ENCODE measurements around the gene MAML3. TPM values are rescaled to one million over a fixed set of nuclear protein-coding genes. Genes with fewer than 3 reads are reported as not detected.

Gene MAML3
- total RNA-seq, 4 donors from 2014 or later: 21.2 to 28.4 (median 22.1) TPM

DNA sequence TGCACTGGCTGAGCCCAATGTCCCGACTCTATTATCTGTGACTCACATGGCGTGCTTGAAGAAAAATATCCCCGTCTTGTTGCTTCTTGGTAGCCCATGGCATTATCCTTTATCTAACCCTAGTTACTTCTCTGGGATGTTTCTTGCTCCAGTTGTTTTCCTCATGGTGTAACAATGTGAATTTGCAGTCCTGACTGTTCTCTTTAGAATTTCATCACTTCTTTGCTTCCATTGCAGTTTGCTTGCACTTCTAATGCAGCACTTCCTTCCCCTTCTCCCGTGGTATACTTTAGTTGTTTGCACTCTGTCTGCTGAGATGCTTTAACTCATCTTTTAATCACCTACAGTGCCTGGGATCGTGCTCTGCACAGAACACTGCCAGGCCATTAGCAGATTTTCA, 126.9 kb downstream of the MAML3 start:
- no peak overlapping the region for H3K4me3 ChIP-seq (ENCODE audit: low read depth, poor library complexity, severe bottlenecking)
- intact Hi-C loops (cut with DNase I; ENCODE audit: low total_unique reads): no loop called here
- 79 to 83% methylated on average over 5 of the region's 5 CpGs for WGBS, 2 donors
- DNase-seq (ENCODE audit: low spot score in 2 of 2): no peak
- no peak for TF ChIP-seq POLR2A (IDR thresholded peaks at IDR 0.05)
- TF ChIP-seq, protein P1, sequence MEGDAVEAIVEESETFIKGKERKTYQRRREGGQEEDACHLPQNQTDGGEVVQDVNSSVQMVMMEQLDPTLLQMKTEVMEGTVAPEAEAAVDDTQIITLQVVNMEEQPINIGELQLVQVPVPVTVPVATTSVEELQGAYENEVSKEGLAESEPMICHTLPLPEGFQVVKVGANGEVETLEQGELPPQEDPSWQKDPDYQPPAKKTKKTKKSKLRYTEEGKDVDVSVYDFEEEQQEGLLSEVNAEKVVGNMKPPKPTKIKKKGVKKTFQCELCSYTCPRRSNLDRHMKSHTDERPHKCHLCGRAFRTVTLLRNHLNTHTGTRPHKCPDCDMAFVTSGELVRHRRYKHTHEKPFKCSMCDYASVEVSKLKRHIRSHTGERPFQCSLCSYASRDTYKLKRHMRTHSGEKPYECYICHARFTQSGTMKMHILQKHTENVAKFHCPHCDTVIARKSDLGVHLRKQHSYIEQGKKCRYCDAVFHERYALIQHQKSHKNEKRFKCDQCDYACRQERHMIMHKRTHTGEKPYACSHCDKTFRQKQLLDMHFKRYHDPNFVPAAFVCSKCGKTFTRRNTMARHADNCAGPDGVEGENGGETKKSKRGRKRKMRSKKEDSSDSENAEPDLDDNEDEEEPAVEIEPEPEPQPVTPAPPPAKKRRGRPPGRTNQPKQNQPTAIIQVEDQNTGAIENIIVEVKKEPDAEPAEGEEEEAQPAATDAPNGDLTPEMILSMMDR (IDR thresholded peaks at IDR 0.05): no peak

- no peak for TF ChIP-seq POLR2A (IDR thresholded peaks at IDR 0.05)
- TF ChIP-seq, protein P1 (IDR thresholded peaks at IDR 0.05): no peak
- no peak for DNase-seq (ENCODE audit: low spot score in 2 of 2)
- intact Hi-C loops (cut with DNase I; ENCODE audit: low total_unique reads): no loop called here
- H3K4me3 ChIP-seq (ENCODE audit: low read depth, poor library complexity, severe bottlenecking): no peak overlapping the region
- 74 to 86% methylated on average over 6 of the region's 6 CpGs for WGBS, 2 donors
These were observed 128.5 kb downstream of the MAML3 start for GRCh38 chr4:140025470-140025869.

DNA sequence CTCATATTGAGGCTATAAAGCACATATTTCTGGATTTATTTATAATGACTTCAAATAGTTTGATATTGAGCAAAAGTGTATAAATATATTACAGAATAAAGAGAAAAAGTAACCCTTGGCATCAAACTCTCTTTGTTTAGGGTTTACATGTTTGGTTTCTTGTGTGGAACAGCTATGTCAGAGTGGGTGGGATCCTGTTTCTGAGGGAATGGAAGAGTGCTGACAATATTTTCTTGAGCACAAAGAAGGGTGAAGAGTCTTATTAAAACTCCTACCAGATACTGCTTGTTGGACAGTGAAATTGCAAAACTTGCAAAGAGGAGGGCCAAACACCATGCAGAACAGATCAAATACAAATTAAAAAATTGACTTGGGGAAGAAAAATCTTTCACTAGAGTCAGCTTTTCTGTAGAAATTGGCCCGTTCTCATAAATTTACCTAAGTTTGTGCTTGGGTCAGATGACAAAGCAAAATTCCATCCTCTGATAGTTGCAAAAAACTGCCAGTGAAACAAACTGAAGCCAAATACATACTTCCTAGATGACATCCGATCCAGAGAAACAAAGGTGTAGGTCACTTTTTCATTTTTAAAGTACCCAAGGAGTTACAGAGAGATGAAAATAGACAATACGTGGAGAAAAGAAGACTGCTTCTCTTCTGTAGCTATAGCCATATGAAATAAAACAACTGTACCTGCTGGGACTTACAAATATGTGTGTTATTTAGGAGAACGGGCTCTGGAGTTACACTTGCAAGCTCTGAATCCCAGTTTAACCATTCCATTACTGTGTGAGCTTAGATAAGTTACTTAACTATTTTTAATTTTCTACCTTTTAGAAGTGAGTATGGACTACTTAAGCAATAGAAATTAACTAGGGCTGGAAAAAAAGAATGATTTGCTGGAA, 133.3 kb downstream of the MAML3 start:
- no peak overlapping the region for H3K4me3 ChIP-seq (ENCODE audit: low read depth, poor library complexity, severe bottlenecking)
- TF ChIP-seq, protein P1 (IDR thresholded peaks at IDR 0.05): no peak
- no peak for TF ChIP-seq POLR2A (IDR thresholded peaks at IDR 0.05)
- intact Hi-C loops (cut with DNase I; ENCODE audit: low total_unique reads): no loop called here
- WGBS, 2 donors: 67 to 69% methylated on average over 4 of the region's 4 CpGs
- no peak for DNase-seq (ENCODE audit: low spot score in 2 of 2)

DNA sequence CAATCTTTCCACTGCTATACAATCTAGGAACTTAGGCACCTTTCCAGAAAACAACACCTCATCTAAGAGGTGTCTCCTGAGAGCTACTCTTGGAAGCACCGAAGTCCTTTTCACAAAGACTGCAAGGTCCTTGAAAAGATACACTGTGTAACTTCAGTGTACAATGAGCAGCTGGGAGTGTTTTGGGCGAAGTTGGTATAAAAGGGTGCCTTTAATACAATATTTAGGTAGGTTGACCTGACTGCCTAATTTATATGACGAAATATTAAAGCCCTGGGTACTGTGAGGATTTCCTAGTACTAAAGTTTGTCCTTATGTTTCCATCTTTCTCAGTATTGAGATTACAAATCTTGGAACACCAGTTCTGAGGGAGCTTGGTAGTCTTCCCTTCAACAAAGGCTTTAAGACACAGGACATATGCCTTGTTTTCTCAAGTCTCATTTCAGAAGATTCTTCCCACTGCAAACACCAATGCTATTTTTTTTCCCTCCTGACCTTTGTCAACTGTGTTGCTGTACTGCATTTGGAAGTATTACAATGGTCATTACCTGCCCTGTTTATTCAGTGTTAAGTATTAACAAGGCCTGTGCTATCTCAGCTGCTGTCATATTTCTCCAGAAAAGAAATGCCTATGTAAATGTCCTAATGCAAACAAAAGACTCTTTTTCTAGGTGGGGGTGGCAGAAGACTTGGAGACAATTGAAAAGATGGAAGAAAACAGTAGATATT, 134.2 kb downstream of the MAML3 start:
- 90 to 92% methylated on average over 3 of the region's 3 CpGs for WGBS, 2 donors
- intact Hi-C loops (cut with DNase I; ENCODE audit: low total_unique reads): no loop called here
- DNase-seq (ENCODE audit: low spot score in 2 of 2): no peak

DNA sequence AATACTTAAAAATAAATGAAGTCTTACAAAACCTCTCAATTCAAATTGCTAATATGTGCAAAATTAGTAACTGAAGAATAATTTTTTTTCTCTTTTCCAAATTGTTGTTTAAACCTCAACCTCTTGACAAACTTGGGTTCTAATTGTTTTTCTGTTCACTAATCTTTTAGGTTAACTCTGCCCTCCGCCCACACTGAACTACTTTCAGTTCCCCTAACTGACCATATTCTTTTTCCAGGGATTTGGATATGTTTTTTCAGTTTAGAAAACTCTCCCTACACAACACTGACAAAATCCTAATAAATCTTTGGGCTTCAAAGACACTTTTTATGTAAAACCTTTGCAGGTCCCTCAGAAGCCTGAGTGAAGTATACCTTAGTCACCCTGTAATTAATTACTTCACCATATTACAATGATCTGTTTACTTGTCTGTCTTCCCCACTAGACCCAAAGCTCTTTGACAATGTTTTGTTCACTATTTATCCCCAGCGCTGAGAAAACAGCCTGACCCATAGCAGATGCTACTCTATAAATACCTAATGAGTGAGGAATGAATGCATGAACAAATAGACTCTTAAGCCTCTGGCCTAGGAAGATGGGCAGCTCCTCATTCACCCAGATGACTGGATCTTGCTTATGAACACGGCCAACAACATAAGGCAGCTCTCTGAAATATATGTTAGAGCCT, 134.9 kb downstream of the MAML3 start:
- WGBS, 2 donors: 80 to 87% methylated on average over 3 of the region's 3 CpGs
- intact Hi-C loops (cut with DNase I; ENCODE audit: low total_unique reads): no loop called here
- no peak for TF ChIP-seq POLR2A (IDR thresholded peaks at IDR 0.05)
- TF ChIP-seq, protein P1 (IDR thresholded peaks at IDR 0.05): no peak
- no peak for DNase-seq (ENCODE audit: low spot score in 2 of 2)
- no peak overlapping the region for H3K4me3 ChIP-seq (ENCODE audit: low read depth, poor library complexity, severe bottlenecking)

More for the DNA sequence above, 134.2 kb downstream of the MAML3 start:
- TF ChIP-seq, protein P1 (IDR thresholded peaks at IDR 0.05): no peak
- no peak for TF ChIP-seq POLR2A (IDR thresholded peaks at IDR 0.05)
- H3K4me3 ChIP-seq (ENCODE audit: low read depth, poor library complexity, severe bottlenecking): no peak overlapping the region

Measured in lower leg skin (tissue), 4 donors.